NB4 (cell line): Measurements from ENCODE around the gene DAPP1.

Experiments used
- DNase-seq: peaks from one replicate; pipeline ENCODE4 v3.0.0; 2010; ENCODE audit warnings: low read depth
- H3K4me3 ChIP-seq: one replicate; pipeline ENCODE4 v1.5.1; 2011; ENCODE audit warnings: mild to moderate bottlenecking, low read depth, low read length, moderate library complexity
- MYC ChIP-seq: IDR thresholded peaks from 2 replicates; pipeline ENCODE4 v1.6.1; 2011; ENCODE audit warnings: low read depth, low read length
- POLR2A ChIP-seq: IDR thresholded peaks from 2 replicates; pipeline ENCODE4 v1.6.1; 2011; ENCODE audit warnings: mild to moderate bottlenecking; ENCODE audit not compliant: insufficient read length; ENCODE audit errors: extremely low read depth
- TF ChIP-seq, protein P1 (sequence below): IDR thresholded peaks from 2 replicates; pipeline ENCODE4 v1.6.1; 2011; ENCODE audit warnings: low read depth, low read length
- TF ChIP-seq, protein P2 (sequence below): IDR thresholded peaks from one replicate; pipeline ENCODE4 v1.5.1; 2012; ENCODE audit warnings: low read depth, low read length

The DAPP1 gene

GRCh38 chr4:99833756-99834155 is 17.1 kb downstream of the DAPP1 start:
- no peak for DNase-seq
- TF ChIP-seq, protein P1, sequence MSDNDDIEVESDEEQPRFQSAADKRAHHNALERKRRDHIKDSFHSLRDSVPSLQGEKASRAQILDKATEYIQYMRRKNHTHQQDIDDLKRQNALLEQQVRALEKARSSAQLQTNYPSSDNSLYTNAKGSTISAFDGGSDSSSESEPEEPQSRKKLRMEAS: no peak
- no peak for TF ChIP-seq POLR2A
- TF ChIP-seq, protein P2, sequence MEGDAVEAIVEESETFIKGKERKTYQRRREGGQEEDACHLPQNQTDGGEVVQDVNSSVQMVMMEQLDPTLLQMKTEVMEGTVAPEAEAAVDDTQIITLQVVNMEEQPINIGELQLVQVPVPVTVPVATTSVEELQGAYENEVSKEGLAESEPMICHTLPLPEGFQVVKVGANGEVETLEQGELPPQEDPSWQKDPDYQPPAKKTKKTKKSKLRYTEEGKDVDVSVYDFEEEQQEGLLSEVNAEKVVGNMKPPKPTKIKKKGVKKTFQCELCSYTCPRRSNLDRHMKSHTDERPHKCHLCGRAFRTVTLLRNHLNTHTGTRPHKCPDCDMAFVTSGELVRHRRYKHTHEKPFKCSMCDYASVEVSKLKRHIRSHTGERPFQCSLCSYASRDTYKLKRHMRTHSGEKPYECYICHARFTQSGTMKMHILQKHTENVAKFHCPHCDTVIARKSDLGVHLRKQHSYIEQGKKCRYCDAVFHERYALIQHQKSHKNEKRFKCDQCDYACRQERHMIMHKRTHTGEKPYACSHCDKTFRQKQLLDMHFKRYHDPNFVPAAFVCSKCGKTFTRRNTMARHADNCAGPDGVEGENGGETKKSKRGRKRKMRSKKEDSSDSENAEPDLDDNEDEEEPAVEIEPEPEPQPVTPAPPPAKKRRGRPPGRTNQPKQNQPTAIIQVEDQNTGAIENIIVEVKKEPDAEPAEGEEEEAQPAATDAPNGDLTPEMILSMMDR: no peak
- TF ChIP-seq MYC: no peak

DNA sequence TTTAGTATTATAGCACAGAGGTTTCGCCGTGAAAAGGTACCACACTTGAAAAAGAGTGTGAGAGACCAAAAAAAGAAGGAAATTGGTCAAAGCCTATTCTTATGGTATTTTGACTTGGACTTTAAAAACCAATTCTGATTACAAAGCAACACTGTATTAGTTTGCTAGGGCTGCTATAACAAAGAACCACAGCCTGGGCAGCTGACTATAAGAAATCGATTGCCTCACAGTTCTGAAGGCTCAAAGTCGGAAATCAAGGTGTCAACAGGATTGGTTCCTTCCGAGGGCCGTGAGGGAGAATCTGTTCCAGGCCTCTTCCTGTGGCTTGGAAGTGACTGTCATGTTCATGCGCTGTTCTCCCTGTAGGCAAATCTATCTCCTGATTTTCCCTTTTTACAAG is 17.9 kb downstream of the DAPP1 start:
- no peak overlapping the region for H3K4me3 ChIP-seq
- no peak for DNase-seq
- TF ChIP-seq, protein P2: no peak
- TF ChIP-seq, protein P1: no peak
- TF ChIP-seq MYC (no peak), POLR2A (no peak)

More at GRCh38 chr4:99833756-99834155, 17.1 kb downstream of the DAPP1 start:
- no peak overlapping the region for H3K4me3 ChIP-seq

DNA sequence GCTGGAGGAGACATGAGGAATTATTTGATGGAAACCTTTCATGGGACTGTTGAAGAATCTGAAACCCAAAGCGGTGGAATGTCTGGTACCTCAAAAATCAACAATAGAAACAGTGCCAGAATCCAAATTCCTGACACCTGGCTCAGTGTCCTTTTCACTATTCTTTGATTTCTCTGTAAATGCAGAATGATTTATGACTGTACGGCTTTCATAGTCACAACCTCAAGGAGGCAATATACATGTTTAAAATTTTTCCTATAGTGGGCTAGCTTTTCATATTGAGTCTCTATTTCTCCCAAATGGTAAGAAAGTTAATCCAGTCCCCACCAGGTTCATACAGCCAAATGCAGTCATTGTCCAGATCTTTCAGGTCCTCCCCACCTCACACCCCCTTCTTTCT is 19.3 kb downstream of the DAPP1 start:
- no peak for TF ChIP-seq MYC
- TF ChIP-seq, protein P2: no peak
- TF ChIP-seq POLR2A: no peak
- TF ChIP-seq, protein P1: no peak
- DNase-seq: no peak

DNA sequence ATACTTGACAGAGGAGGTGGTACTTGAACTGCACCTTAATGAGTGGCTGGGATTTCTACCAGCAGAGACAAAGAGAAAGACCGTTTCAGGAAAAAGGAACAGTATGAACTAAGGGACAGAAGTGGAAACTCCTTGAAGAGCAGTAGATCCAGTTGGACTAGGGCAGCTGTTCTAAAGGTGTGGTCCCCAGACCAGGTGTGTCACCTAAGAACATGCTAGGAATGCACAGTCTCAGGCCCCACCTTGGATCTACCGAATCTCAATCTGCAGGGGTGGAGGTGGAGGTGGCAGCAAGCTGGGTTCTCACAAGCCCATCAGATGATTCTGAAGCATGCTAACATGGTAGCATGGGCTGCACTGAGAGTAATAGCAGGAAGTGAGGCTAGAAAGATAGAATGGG is 22.3 kb downstream of the DAPP1 start:
- no peak for DNase-seq
- H3K4me3 ChIP-seq: no peak overlapping the region
- TF ChIP-seq MYC: no peak
- TF ChIP-seq, protein P2: no peak
- TF ChIP-seq, protein P1: no peak
- no peak for TF ChIP-seq POLR2A

More for the DNA sequence above, 19.3 kb downstream of the DAPP1 start:
- H3K4me3 ChIP-seq: no peak overlapping the region

DNA sequence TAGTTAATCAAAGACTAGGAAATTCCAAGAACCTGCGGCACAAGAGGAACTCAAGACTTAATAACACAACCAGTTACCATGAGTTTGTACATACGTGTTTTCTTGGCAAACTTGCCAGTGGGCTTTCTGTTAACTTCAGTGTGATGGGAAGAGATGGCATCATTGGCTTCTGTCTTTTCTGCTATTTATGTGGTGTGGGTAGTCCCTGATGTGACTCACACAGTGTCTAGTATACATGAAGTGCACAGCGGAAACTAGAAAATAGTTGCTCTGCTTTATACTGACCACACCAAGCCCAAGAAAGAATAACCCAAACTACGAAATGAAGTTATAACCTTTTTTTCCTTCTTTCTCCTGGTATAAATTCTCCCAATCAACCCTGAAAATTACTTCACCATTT is 24.5 kb downstream of the DAPP1 start:
- TF ChIP-seq POLR2A (no peak), MYC (no peak)
- TF ChIP-seq, protein P1: no peak
- TF ChIP-seq, protein P2: no peak
- no peak overlapping the region for H3K4me3 ChIP-seq
- DNase-seq: no peak

- no peak overlapping the region for H3K4me3 ChIP-seq
- TF ChIP-seq, protein P2: no peak
- TF ChIP-seq POLR2A (no peak), MYC (no peak)
- TF ChIP-seq, protein P1: no peak
Measured at GRCh38 chr4:99843413-99843812, 26.8 kb downstream of the DAPP1 start.

More at GRCh38 chr4:99843413-99843812, 26.8 kb downstream of the DAPP1 start:
- no peak for DNase-seq
